ENCODE measurements around the gene ETV7. TPM values are rescaled to one million over a fixed set of nuclear protein-coding genes. Genes with fewer than 3 reads are reported as not detected.

ETV7 gene
- total RNA-seq, 1 donor from 2014 or later: 0.57 TPM

DNA sequence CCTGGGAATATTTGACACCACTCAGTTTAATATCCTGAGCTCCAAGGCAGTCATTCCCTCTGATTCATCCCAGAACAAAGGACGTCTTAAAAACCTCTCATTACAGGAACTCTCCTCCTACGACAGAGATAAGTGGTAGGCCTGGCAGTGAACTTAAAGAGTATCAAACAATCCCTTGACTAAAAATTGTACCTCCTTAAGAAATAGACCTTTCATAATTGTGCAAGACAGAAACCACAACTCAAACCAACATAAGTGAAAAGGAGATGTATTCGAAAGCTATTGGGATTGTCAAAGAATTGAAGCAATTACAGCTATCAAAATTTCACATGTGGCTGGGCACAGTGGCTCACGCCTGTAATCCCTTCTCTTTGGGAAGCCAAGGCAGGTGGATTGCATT lies 31.6 kb downstream of the ETV7 start:
- Mint-ChIP-seq H3K4me1 (ENCODE audit: low read depth) (peaks cover 35% of the 10 kb centered on the region), H3K27me3 (ENCODE audit: low read depth) (peaks cover 51% of the 10 kb centered on the region), H3K9me3 (peaks cover 11% of the 10 kb centered on the region), H3K27ac (peak overlapping the region; percentile 22), H3K36me3 (ENCODE audit: low read depth) (no peaks in the 10 kb centered on the region), H3K4me3 (ENCODE audit: low read depth) (no peak overlapping the region)
- DNase-seq (ENCODE audit: low spot score): no peak
- intact Hi-C loops (cut with micrococcal nuclease): no loop called here

DNA sequence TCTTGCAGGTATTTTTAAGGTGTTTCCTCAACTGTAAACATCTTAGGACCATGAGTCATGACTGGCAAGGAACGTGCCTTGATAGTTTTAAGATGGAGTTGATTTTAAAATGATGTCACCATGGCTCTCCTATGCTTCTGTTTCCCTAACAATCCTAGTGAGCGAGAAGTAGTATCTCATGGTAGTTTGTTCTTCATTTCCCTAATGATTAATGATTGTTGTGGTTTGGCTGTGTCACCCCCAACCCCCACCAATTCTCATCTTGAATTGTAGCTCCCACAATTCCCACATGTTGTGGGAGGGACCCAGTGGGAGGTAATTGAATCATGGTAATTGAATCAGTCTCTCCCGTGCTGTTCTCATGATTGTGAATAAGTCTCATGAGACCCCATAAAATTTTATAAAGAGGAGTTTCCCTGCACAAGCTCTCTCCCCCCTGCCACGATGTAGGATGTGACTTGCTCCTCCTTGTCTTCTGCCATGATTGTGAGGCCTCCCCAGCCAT lies 34.0 kb downstream of the ETV7 start:
- Mint-ChIP-seq H3K4me1 (ENCODE audit: low read depth) (peaks cover 25% of the 10 kb centered on the region), H3K27ac (no peak overlapping the region), H3K36me3 (ENCODE audit: low read depth) (no peaks in the 10 kb centered on the region), H3K9me3 (peaks cover 11% of the 10 kb centered on the region), H3K27me3 (ENCODE audit: low read depth) (peaks cover 54% of the 10 kb centered on the region), H3K4me3 (ENCODE audit: low read depth) (no peak overlapping the region)
- no peak for DNase-seq (ENCODE audit: low spot score)
- intact Hi-C loops (cut with micrococcal nuclease): no loop called here

DNA sequence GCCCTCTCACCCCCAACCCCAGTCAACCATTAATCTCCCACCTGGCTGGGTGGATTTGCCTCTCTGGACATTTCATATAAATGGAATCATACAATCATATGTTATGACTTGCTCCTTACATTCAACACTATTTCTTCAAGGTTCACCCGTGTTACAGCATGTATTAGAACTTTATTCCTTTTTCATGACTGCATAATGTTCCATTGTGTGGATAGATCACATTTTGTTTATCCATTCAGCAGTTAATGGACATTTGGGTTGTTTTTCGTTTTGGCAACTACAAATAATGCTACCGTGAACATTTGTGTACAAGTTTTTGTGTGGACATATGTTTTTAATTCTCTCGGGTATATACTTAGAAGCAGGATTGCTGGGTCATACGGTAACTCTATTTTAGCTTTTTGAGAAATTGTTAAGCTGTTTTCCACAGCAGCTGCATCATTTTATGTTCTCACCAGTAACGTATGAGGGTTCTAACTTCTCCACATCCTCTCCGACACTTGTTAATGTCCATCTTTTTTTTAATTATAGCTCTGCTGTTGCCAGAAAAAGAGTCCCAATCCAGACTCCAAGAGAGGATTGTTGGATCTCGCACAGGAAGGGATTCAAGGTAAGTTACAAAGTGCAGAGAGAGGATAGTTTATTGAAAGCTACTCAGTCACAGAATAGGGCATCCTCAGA lies 34.9 kb downstream of the ETV7 start:
- intact Hi-C loops (cut with micrococcal nuclease): no loop called here
- Mint-ChIP-seq H3K4me3 (ENCODE audit: low read depth) (no peak overlapping the region), H3K27ac (no peak overlapping the region), H3K36me3 (ENCODE audit: low read depth) (no peaks in the 10 kb centered on the region), H3K27me3 (ENCODE audit: low read depth) (peaks cover 48% of the 10 kb centered on the region), H3K4me1 (ENCODE audit: low read depth) (peaks cover 19% of the 10 kb centered on the region), H3K9me3 (peaks cover 11% of the 10 kb centered on the region)
- no peak for DNase-seq (ENCODE audit: low spot score)

DNA sequence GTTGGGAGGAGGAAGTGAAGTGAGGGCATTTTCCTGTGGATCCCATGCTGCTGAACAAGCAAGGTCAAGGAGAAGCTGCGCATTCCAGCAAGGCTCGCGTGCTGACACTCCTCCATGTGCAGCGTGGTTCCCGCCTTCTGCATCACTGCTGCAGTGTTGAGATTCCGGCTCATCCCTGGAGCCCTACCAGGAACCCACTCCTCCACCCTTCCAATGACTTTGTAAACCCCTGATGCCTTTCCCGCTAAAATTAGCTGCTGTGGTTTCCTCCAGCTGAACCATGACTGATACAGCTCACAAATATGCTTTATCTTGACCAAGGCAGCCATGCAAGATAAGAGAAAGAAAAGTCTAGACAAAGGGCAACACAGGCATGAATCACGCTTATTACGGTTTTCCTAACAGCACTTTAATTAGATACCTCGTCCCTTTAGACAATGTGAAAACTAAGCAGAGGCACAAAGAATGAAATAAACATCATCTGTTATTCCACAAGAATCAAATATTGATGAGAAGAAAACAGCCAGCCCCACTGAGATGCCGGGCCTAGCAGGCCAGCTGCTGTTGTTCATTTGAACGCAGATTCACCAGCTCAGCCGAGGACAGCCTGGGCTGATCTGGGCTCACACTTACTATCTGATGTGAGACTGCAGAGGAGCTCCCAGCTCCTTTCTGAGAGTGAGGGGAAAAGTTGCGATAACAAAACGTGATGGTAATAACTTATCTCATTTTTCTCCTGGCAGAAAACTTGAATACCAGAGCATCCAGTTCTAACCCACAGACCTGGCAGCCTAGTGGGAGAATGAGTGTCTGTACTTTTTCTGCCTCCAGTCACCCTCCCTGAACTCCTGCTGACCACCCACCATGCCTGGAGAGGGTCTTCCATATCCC lies 36.5 kb downstream of the ETV7 start:
- peaks cover 45% of the 10 kb centered on the region for H3K27me3 Mint-ChIP-seq (ENCODE audit: low read depth)

DNA sequence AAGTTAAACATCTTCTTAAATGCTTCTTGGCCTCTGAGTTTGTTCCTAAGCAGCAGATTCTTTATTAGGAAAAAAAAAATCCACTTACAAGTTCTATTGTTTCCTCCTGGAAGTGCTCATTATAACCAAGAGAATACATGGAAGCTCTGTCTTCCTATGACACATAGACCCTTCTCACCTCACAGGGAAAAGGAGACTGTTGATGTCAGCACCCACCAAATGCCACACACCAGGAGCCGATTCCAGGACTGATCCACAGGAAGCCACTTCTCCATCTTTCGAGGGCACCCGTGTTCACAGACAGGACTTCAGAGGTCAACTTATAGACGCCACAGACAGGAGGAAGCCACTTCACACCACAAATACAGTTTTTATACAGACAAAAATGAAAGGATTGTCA lies 37.4 kb downstream of the ETV7 start:
- intact Hi-C loops (cut with micrococcal nuclease): no loop called here

More for the DNA sequence above, 36.5 kb downstream of the ETV7 start:
- Mint-ChIP-seq H3K36me3 (ENCODE audit: low read depth) (no peaks in the 10 kb centered on the region), H3K4me3 (ENCODE audit: low read depth) (no peak overlapping the region), H3K4me1 (ENCODE audit: low read depth) (peaks cover 9% of the 10 kb centered on the region), H3K27ac (no peak overlapping the region), H3K9me3 (peaks cover 11% of the 10 kb centered on the region)
- DNase-seq (ENCODE audit: low spot score): no peak
- intact Hi-C loops (cut with micrococcal nuclease): no loop called here

DNA sequence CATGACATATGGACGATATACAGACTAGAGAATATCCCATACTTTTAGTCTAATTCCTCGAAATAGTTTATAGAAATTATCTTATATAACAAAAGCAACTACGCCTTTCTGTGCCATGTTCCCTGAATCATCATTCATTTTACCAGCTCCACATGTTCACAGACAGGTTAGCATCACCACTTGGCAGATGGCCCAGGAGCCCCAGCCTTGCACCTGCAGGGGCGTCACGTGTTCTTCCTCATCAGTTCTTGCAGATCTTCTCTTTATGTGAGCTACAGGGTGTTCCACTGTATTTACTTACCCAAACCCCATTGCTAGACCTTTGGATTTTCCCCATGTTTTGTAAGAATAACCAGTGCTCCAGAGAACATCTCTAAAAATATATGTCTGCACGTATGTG lies 38.2 kb downstream of the ETV7 start:
- Mint-ChIP-seq H3K4me3 (ENCODE audit: low read depth) (no peak overlapping the region), H3K36me3 (ENCODE audit: low read depth) (no peaks in the 10 kb centered on the region), H3K4me1 (ENCODE audit: low read depth) (peaks cover 2% of the 10 kb centered on the region), H3K27ac (no peak overlapping the region), H3K27me3 (ENCODE audit: low read depth) (peaks cover 35% of the 10 kb centered on the region), H3K9me3 (peaks cover 11% of the 10 kb centered on the region)
- intact Hi-C loops (cut with micrococcal nuclease): no loop called here
- no peak for DNase-seq (ENCODE audit: low spot score)

More for the DNA sequence above, 37.4 kb downstream of the ETV7 start:
- Mint-ChIP-seq H3K27ac (no peak overlapping the region), H3K27me3 (ENCODE audit: low read depth) (peaks cover 38% of the 10 kb centered on the region), H3K36me3 (ENCODE audit: low read depth) (no peaks in the 10 kb centered on the region), H3K4me3 (ENCODE audit: low read depth) (no peak overlapping the region), H3K9me3 (peaks cover 11% of the 10 kb centered on the region), H3K4me1 (ENCODE audit: low read depth) (peaks cover 2% of the 10 kb centered on the region)
- no peak for DNase-seq (ENCODE audit: low spot score)

DNA sequence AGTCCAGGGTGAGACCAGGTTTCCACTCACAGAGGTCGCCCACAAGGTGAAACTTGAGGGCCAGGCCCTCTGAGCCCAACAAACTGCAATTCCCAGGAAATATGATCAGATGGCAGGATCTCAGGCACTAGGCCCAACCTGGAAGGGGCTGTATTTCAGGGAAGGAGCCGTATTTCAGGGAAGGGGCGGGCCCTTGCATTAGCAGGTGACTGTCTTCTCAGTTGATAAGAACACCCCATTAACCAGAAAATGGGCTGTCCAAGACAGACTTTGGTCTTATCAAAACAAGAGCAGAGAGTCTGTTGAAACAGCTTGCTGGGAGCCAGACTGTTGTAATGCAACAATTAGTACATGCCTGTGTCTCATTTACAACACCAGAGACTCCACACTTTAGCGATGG lies 39.8 kb downstream of the ETV7 start:
- Mint-ChIP-seq H3K4me3 (ENCODE audit: low read depth) (no peak overlapping the region), H3K27me3 (ENCODE audit: low read depth) (peaks cover 26% of the 10 kb centered on the region), H3K36me3 (ENCODE audit: low read depth) (no peaks in the 10 kb centered on the region), H3K4me1 (ENCODE audit: low read depth) (no peaks in the 10 kb centered on the region), H3K9me3 (peaks cover under 1% of the 10 kb centered on the region), H3K27ac (no peak overlapping the region)
- no peak for DNase-seq (ENCODE audit: low spot score)
- intact Hi-C loops (cut with micrococcal nuclease): no loop called here

DNA sequence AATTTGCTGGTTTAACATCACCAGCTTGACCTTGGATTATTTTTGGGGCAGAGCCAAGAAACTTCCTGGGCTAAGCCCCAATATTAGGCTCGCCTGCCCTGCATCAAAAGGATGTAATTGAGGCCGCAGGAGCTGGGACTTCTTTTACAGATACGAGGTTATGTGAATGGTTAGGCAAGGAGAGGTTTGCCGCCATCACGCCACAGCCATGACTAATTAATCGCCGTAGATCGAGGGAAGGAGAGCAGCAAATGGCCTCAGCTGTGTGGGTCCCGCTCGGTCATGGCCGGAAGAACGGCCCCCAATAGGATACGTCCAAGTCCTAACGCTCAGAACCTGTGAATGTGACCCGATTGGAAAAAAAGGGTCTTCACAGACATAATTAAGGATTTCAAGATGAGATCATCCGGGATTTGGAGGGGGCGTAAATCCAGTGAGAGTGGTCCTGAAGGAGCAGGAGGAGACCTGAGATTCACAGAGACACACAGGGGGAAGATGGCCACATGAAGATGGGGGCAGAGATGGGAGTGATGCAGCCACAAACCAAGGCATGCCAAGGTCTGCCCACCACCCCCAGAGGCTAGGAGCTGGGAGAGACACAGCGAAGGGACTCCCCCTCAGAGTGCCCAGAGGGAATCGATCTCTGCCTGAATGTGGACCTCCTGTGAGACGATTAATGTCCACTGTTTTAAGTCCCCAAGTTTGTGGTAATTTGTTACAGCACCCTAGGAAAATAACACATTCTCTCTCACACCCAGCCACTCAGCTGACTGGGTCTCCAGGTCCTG lies 40.8 kb downstream of the ETV7 start:
- peaks cover 28% of the 10 kb centered on the region for H3K27me3 Mint-ChIP-seq (ENCODE audit: low read depth)
- H3K36me3 Mint-ChIP-seq (ENCODE audit: low read depth): no peaks in the 10 kb centered on the region
- H3K4me1 Mint-ChIP-seq (ENCODE audit: low read depth): no peaks in the 10 kb centered on the region
- H3K9me3 Mint-ChIP-seq: no peaks in the 10 kb centered on the region
- no peak overlapping the region for H3K4me3 Mint-ChIP-seq (ENCODE audit: low read depth)
- no peak for DNase-seq (ENCODE audit: low spot score)
- intact Hi-C loops (cut with micrococcal nuclease): no loop called here
- H3K27ac Mint-ChIP-seq: no peak overlapping the region

DNA sequence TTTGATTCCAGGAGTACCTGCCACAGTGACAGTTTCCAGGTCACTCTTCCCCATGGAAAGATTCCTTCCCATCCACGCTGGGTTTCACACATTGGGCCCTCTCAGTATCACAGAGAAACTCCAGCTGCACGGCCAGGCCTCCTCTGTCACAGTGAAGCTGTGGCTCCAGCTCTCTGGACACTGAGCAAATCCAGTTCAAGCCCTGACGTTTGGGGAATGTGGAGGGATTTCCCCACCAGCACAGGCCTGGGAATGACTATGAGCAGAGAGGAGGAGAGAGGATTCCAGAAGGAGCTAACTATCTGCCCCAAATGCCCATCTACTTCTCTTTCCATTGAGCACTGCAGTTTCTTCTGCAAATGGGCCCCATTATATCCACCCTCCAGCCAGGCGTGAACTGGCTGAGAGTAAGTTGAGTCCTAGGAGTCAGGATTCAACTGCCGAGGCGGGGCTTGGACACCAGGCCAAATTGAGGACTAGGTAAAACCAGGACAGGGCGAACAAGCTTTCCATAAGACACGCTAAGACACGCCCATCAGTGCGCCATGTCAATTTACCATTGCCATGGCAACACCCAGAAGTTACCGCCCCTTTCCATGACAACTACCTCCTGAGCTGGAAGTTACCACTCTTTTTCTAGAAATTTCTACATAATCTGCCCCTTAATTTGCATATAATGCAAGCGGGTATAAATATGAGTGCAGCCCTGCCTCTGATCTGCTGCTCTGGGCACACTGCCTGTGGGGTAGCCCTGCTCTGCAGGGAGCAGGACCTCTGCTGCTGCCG lies 41.6 kb downstream of the ETV7 start:
- H3K9me3 Mint-ChIP-seq: no peaks in the 10 kb centered on the region
- intact Hi-C loops (cut with micrococcal nuclease): no loop called here

DNA sequence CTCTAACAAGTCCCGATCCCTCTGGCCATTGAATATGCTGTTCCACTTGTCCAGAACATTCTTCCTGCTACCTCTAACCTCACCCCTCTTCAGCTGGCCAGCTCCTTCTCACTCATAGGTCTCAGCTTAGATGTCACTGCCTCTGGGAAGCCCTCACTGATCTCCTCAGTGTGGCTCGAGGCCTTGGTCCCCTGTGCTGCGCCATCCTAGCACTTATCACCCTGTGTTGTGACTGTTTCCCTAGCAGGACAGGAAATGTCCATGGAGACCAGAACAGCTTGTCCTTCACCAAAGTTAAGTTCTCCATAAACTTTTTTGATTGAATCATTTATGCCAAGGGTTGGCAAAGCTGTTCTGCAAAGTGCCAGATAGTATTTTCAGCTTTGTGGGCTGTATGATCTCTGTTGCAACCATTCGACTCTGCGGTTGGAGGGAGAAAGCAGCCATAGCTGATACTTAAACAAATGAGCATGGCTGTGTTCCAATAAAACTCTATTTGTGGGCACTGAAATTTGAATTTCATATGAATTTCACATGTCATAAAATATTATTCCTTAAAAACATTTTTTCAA lies 44.3 kb downstream of the ETV7 start:
- intact Hi-C loops (cut with micrococcal nuclease): no loop called here

More for the DNA sequence above, 41.6 kb downstream of the ETV7 start:
- no peak overlapping the region for H3K4me3 Mint-ChIP-seq (ENCODE audit: low read depth)
- H3K27me3 Mint-ChIP-seq (ENCODE audit: low read depth): peaks cover 29% of the 10 kb centered on the region
- DNase-seq (ENCODE audit: low spot score): no peak
- no peaks in the 10 kb centered on the region for H3K36me3 Mint-ChIP-seq (ENCODE audit: low read depth)
- no peak overlapping the region for H3K27ac Mint-ChIP-seq
- H3K4me1 Mint-ChIP-seq (ENCODE audit: low read depth): peaks cover under 1% of the 10 kb centered on the region

DNA sequence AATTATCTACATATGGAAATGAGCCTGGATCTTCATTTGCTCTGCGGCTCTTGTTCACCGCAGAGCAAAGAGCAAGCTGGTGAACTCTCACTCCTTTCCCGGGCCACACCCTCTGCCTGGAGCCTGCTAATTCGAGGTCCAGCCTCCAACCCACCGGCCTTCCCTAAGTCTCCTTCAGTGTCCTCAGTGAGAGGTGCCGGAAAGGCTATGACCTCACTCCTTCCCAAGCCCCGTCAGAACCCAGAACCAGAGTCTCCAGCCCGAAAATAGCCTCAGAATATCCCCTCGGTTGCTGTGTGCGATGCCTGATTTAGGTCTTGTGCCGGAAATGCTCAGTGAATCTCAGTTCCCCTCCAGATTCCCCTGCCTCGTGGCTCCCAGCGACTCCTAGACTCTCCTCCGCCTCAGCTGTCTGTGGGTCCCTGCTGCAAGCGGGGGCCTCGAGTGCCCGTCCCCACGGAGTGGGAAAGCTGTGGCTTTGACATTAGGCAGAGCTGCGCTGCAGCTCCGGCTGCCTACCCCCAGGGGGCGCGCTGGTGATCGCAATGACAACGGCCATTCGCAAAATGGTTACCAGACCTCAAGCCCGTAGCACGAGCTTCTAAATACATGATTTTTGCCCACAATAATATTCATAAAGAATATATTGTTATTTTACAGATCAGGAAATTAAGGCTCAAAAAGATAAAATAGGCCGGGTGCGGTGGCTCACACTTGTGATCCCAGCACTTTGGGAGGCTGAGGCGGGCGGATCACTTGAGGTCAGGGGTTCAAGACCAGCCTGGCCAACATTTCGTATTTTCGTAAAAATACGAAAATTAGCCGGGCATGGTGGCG lies 46.6 kb downstream of the ETV7 start:
- peak; percentile 50 for DNase-seq (ENCODE audit: low spot score)
- intact Hi-C loops (cut with micrococcal nuclease): loop anchor here (1.0 kb wide), 1 partner anchor 19 kb away; no protein-coding TSS in a partner anchor
- Mint-ChIP-seq H3K4me1 (ENCODE audit: low read depth) (peaks cover 9% of the 10 kb centered on the region), H3K36me3 (ENCODE audit: low read depth) (no peaks in the 10 kb centered on the region), H3K9me3 (no peaks in the 10 kb centered on the region), H3K4me3 (ENCODE audit: low read depth) (peak overlapping the region; percentile 46), H3K27me3 (ENCODE audit: low read depth) (peaks cover 36% of the 10 kb centered on the region), H3K27ac (no peak overlapping the region)

More for the DNA sequence above, 44.3 kb downstream of the ETV7 start:
- Mint-ChIP-seq H3K27me3 (ENCODE audit: low read depth) (peaks cover 38% of the 10 kb centered on the region), H3K36me3 (ENCODE audit: low read depth) (no peaks in the 10 kb centered on the region), H3K27ac (no peak overlapping the region), H3K9me3 (no peaks in the 10 kb centered on the region), H3K4me1 (ENCODE audit: low read depth) (peaks cover 5% of the 10 kb centered on the region), H3K4me3 (ENCODE audit: low read depth) (no peak overlapping the region)
- no peak for DNase-seq (ENCODE audit: low spot score)

Measured in activated T-helper 2 cell treated with anti-CD3 and anti-CD28 coated beads, Interferon-gamma antibody, Interleukin-2, Interleukin-4, amounts not matched to agents 10 μg/mL and 5 μg/mL and 100 μg/mL, durations not matched to agents 14 hours and 24 hours and 36 hours (primary cell).